ENCODE data around the gene CBFA2T2.
"Not testable (repeated sequence)": the region's sequence is repeated elsewhere in the genome, so short reads cannot be mapped to it uniquely, and the experiment has no call there.

The CBFA2T2 gene

DNA sequence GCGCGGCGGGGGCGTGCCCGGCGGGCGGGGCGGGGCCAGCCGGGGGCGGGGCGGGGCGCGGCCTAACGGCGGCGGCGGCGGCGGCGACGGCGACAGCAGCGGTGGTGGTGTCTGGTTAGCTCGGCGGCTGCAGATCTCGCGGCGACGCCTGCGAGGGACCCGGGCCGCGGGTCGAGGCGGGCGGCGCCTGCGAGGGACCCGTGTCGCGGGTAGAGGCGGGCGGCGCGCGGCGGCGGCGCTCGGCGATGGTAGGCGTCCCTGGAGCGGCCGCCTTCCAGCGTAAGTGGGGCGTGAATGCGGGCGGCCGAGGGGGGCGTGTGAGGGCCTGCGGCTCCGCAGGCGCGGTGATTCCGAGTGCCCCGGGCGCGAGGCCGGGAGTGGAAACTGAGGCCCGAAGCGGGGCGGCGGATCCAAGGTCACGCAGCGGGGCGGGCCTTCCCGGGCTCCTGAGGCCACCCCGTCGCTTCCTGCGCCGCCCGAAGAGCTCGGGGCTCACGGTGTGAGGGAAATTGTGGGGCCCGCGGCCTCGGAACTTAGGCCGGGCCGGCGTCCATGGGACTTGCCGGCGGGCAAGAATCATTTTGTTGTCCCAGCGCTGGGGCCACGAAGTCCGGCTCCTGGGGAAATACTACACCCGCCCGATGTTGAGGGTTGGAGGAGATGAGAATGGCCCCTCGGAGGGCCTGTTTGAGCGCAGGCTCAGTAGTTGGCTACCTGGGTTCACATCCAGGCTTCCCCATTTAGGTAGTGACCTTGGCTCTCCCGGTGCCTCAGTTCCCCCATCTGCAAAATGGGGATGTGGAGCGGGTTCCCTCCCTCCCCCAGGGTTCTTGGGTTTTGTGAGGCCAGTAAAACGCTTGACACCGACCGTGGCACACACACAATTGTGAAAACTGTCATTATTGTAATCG lies at the start of gene CBFA2T2:
TSS of gene CBFA2T2 (plus strand) at position 74 of the 911 bp plus-strand sequence. CDS start at position 246, 172 bp downstream.
- DNase-seq, result no peak

DNA sequence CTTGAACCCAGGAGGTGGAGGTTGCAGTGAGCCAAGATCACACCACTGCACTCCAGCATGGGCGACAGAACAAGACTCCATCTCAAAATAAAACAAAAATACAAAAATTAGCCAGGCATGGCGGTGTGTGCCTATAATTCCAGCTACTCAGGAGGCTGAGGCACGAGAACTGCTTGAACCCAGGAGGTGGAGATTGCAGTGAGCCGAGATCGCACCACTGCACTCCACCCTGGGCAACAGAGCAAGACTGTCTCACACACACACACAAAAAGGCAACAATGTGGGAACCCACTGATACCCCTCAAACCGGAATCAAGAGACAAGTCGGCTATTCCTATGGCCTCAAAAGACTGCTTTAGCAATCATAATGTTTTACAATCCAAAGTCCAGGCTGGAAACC lies 49.3 kb upstream of the CBFA2T2 start:
- DNase-seq, result not testable (repeated sequence)

DNA sequence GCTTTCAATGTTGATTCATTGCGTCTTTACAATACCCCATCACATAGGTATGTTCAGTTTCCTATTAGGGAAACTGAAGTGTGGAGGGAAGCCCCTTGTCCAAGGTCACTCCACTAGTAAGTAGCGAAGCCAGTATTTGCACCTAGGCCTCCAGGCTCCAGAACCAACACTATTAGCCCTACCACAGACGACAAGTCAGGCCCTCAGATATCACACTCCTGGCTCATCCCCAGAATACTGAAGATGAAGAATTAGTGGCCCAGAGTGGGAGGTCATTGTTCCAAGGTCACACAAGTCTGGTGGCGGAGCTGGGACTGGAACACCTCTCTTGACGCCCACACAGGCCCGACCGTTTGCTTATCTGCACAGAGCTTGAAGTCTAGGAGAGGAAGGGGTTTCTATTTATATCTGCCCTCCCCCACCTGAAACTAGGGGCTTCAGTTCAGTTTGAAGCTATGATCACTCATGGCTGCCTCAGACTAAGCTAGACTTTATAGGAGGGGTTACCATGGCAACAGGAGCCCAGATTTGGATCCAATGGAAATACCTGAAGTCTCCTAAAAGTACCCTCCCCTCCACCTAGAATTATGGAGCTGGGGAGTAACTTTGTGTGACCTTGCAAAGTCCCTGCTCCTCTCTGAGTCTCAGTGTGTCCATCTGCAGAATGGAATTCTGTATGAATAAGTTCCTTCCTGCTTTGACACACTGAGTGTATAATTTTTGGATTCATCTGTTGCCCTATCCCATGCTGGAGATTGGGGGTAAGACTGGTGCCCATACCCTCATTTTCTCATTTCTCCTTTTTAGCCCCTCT lies 48.5 kb upstream of the CBFA2T2 start:
- DNase-seq, result no peak

DNA sequence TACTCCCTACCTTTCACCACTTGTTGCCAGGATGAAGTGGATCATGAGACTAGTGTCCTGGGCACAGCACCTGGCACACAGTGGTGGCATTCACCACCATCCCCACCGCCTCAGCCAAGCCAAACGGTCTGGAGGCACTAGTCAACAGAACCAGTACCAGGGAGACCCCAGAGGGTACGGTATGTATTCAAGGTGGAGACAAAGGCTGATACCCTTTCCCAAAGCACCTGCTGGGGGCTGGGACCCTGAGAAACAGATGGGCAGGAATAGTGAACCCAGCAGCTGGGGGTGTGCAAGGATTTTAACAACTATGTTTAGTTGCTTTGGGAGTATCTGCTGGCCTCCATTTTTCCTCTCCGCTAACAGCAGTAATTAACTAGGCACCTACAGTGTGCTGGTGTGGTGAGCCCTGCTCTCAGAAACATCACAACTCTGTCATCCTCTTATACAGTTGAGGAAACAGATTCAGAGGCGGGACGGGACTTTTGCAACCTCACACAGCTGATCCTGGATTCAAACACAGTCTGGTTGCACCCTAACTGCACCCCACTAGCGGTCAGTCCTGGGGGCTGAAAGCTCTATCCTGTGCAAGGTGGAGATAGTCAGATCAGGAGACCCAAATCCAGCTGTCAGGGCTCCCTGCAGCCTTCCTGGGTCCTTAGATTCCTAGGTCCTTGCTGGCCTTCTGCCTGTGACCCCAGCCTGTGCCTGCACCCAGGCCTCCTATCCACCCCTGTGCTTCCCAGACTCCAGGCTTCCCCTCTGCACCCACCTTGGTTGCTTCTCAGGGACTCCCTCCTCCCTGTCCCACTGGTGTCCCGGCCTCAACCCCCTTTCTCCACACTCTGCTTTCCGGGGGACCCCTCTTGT lies 47.5 kb upstream of the CBFA2T2 start:
- no peak for DNase-seq

DNA sequence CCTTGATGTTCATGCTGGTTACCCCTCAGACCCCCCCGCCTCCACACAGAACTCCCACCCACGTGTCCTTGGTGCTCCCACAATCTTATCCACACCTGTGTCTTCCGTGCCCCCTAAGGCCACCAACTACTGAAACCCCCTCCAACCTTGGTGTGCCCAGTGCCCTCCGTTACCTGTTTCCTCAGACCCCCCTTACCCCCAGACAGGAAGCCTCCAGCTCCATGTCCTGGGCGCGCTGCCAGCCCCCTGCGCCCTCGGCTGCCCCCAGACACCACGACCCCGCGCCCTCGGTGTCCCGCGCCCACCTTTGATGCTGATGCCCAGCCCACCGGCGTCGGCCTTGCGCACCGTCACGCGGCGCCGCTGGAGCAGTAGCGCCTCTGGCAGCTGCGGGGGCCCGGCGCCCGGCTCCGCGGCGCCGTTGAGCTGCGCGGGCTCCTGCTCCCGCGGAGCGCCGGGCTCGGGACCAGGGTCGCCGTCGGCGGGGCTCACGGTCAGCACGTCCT lies 46.8 kb upstream of the CBFA2T2 start:
- no peak for DNase-seq

DNA sequence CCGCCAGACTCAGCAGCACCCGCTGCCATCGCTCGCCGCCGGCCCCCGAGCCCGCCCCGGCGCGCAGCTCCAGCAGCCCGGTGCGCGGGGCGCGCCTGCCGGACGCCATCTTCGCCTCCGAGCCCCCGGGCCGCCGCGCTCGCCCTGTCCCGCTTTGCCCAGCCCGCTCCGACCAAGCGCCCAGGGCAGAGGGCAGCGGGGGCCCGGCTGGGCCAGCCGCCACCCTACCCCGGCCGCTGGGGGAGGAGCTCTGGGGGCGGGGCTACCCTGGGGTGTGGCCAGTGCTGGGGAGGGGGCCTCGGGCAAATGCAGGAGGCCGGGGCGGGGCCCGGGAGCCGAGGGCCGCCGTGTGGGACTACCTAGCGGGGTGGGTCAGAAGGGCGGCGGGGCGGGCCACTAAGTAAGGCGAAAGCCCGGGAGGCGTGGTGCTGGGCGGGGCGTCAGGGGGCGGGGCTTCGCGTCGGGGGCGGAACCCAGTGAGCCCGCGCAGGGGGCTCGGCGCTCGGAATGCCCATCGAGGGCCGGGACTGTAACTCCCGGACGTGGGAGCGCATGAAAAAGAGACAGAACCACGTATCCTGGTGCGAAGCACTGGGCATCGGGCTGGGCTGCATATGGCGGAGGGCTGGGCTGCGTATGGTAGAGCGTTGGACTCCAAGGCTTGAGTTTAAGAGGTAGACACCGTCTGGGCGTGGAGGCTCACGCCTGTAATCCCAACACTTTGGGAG lies 46.2 kb upstream of the CBFA2T2 start, which contains the start of gene SNTA1:
TSS of gene SNTA1 (minus strand) at position 252 of the 728 bp plus-strand sequence. CDS start at position 109, 143 bp downstream.
- peak; percentile 62 for DNase-seq

DNA sequence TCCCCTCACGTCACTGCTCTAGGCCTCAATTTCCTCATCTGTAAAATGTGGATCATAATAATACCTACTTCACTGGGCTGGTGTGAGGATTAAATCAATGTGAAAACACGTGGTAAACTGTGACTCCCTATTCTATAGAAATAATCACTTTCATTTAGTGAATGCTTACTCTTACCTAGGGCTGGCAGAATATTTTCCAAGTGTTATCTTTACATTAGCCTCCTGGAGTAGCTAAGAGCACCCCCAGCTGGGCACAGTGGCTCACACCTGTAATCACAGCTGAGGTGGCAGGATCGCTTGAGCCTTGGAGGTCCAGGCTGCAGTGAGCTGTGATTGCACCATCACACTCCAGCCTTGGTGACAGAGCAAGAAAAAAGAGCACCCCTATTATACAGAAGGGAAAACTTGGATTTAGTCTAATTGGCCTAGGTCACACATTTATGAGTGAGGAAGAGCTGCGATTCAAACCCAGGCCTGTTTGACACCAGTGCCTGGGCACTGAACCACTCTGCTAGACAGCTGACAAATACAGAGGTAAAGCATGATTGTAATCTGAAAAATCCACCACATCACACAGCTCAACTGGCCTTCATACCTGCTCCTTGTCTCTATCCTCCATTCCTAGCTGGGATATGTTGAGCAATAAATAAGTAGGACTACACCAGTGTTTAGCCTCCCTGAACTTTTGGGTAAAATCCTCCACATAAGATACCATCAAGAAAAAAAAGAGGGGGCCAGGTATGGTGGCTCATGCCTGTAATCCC lies 44.9 kb upstream of the CBFA2T2 start:
- peak; percentile 18 for DNase-seq

DNA sequence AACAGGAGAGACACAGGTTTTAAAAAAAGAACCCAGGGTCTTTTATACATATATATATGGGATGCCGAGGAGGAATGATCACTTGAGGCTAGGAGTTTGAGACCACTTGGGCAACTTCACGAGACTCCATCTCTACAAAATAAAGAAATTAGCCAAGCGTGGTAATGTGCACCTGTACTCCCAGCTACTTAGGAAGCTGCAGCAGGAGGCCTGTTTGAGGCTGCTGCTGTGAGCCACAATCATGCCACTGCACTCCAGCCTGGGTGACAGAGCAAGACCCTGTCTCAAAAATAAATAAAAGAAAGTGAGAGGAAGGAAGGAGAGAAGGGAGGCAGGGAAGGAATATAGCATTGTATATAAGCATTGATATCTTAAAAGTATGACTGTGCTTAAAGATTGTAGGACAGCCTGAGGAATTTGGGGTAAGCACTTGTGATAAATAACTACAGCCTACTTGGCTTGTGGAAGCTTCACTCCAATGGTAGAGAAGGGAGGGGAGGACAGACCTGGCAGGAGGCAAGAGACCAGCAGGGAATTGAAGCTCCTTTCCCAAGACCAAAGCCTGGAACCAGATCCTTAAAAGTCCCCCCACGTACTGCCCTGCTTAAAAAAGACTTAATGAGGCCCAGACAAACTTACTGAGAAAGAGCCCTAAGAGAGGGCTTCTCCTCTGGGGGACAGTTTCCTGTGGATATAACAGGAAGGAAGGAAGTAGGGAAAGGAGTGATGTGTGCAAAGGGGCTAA lies 43.8 kb upstream of the CBFA2T2 start:
- no peak for DNase-seq

DNA sequence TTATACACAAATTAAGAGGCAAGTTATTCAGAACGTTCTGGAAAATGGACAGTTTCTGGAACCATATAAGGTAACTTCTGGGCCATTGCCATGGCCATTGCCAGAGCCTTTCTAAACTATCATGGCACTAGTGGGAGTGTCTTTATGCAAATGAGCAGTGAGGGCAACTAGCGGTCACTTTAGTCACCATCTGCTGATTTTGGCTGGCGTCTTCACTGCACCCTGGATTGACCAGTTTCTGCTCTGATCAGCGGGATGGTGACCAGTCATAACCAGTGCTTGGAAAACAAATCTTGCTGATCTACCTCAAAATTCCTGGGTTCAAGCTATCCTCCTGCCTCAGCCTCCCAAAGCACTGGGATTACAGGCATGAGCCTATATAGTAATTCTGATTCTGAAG lies 39.0 kb upstream of the CBFA2T2 start:
- DNase-seq, result no peak

DNA sequence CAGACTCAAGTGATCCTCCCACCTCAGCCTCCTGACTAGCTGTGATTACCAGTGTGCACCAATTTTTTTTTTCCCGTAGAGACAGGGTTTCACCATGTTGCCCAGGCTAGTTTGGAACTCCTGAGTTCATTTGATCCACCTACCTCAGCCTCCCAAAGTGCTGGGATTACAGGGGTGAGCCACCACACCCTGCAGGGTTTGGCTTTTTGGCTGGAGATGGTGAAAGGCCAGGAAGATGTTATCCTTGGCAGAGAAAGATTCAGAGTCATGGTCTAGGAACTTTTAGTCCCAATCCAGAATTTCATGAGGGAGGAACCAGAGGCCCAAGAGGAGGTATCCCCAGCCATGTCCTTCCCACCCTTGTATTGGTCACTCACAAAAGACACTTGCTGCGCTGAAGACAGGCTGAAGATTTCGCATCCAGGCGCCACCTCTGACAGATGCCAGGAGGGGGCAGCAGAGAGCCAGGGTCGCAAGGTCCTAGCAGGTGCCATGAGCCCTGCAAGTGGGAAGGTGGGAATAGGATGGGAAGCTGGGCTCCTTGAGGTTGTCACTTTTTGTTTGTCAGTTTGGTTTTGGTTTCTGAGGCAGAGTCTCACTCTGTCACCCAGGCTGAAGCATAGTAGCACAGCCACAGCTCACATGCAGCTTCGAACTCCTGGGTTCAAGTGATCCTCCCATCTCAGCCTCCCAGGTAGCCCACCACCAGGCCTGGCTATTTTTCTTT lies 32.8 kb upstream of the CBFA2T2 start:
- DNase-seq, result peak; percentile 71

DNA sequence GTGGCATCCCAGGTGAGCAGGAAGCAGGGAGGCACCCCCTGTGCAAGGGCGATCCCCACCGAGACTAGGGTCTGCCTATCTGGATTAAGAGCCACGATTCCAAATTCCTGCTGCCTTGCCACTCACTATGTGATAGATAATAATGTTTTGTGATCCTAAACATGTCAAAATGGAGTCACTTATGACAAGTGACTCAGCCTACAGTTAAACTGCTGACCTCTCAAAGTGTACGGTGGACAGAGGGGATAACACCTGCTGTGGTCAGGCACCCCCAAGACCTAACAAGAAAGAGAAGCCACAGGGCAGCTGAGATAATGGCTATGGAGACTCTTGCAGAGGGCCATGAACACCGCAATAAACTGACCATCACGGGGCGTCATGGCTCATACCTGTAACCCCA lies 30.3 kb upstream of the CBFA2T2 start:
- no peak for DNase-seq

DNA sequence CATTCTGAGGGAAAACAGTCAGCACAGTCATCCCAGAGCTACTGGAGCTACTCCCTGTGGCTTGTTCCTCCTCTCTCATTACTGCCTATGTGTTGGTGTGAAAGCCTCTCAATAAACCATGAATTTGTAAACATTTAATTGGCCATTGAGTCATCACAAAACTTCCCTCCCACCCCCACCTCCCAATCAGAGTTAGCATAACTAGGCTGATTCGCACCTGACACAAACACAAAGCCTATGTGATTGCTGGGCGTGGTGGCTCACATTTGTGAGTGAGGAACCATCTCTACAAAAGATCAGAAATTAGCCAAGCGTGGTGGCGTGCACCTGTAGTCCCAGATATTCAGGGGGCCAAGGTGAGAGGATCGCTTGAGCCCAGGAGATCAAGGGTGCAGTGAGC lies 29.2 kb upstream of the CBFA2T2 start:
- DNase-seq, result peak; percentile 5

DNA sequence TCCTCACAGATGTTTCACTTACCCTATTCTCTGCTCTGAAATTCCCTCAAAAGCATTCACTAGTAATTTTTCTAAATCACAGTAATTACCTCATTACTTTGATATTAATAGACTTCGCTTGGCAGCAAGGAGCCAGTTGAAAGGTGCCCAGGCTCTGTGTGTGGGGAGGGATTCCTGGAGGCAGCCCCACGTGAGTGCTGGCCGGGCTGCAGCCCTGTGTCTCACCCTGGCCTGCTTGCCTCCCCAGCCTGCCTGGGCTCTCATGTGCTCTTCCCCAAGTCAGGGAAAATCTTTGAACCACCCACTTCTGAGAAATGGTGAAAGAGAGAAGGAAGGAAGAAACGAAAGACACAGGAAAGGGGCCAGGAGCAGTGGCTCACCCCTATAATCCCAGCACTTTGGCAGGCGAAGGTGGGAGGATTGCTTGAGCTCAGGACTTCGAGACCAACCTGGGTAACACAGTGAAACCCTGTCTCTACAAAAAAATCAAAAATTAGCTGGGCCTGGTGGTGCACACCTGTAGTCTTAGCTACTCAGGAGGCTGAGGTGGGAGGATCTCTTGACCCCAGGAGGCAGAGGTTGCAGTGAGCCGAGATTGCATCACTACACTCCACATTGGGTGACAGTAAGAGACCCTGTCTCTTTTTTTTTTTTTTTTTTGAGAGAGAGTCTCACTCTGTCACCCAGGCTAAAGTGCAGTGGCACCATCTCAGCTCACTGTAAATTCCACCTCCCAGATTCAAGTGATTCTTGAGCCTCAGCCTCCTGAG lies 26.4 kb upstream of the CBFA2T2 start:
- no peak for DNase-seq

DNA sequence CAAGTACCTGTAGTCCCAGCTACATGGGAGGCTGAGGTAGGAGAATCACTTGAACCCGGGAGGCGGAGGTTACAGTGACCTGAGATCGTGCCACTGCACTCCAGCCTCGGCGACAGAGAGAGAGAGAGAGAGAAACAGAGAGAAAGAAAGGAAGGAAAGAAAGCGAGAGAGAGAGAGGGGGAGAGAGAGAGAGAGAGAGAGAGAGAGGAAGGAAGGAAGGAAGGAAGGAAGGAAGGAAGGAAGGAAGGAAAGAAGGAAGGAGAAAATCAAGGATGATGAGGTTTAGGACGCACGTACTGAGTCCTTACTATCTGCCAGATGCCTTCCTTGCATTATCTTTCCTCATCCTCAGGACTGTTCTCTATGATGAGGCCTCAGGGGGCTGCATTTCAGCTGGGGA lies 25.1 kb upstream of the CBFA2T2 start:
- not testable (repeated sequence) for DNase-seq

DNA sequence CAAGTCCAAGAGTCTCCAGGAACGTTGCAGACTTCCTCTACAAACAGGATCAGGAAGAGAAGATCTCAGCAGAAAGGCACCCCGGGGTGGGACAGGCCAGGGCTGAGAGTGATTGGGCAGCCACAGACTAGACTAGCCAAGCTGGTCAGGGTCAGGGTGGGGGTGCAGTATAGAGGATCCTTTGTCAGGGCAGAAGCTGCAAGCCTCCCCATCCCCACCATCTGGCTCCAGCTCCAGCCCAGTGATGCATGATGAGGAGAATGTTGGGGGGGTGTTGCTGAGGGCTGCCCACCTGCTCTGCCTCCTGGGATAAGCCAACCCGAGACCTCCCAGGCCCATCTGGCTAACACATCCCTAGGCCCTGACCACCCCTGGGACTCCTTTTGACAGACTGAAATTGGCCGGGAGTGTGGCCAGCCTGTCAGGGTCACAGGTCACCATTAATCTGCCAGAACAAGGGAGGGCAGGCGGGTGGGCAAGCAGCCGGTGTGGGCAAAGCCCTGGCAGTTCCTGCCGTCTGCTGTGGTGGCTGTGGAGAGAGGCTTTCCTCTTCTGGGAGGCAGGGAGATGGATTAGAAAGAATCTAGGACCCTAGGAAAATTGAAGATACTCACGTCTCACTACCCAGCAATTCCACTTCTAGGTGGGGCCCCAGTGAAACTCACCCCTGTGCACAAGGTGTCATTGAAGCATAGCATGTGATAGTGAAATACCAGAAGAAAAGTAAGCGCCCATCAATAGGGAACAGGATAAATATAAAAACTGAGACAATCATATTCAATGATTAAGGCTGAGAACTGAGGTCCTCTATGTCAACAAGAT lies 24.2 kb upstream of the CBFA2T2 start:
- DNase-seq, result no peak

DNA sequence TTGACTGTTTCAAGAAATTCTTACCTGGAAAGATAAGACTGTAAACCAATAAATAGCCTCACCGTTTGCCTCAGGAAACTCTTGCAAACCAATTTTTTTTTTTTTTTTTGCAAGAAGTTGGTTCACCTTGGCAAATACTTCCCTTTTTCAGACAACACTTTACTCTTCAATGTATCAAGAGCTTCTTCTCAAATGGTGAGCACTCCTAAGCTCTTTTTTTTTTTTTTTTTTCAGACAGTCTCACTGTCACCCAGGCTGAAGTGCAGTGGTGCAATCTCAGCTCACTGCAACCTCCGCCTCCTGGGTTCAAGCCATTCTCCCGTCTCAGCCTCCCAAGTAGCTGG lies 23.6 kb upstream of the CBFA2T2 start:
- no peak for DNase-seq

DNA sequence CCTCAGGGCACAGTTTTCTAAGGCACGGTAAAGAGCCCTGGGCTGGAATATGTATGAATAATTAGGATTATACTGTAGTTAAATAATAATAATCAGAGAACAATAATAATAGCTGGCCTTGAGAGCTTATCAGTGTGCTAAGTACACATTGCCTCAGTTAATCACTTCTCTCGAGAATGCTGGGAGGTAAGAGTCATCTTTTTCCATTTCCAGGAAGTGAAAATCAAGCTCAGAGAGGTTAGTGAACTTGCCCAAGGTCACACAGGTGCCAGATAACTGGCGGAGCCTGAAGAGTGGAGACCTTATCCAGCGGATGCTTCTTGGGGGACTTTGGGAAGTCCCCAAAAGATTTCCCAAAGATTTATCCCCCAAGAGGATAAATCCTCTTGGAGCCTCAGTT lies 19.4 kb upstream of the CBFA2T2 start:
- DNase-seq, result no peak

DNA sequence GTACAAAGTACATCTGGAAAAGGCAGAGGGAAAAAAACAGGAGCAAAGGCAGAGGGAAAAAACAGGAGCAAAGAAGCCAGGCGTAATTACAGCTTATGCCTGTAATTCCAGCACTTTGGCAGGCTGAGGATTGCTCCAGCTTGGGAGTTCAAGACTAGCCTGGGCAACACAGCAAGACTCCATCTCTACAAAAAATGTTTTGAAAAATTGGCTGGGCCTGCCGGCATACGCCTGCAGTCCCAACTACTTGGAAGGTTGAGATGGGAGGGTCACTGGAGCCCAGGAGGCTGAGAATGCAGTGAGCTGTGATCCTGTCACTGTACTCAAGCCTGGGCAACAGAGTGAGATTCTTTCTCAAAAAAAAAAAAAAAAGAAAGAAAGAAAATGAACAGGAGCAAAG lies 19.0 kb upstream of the CBFA2T2 start:
- DNase-seq, result no peak

Measured in DMS153 (cell line).